Natural killer cell (primary cell): ENCODE data around the gene EGFR. TPM values are rescaled to one million over a fixed set of nuclear protein-coding genes. Genes with fewer than 3 reads are reported as not detected.
"Not testable (repeated sequence)": the region's sequence is repeated elsewhere in the genome, so short reads cannot be mapped to it uniquely, and the experiment has no call there.

ENCODE experiments used
- ATAC-seq, 3 donors: fragments of 150-1000 bp in 2 of 3; fragments of 200-7000 bp in 1 of 3; cut with Tn5 transposase; 1 replicate in 1 of 3; 2 replicates in 2 of 3; pipeline ENCODE4 v1.10.0; 2021; ENCODE audit warnings: mild to moderate bottlenecking in 2 of 3, moderate library complexity in 2 of 3
- DNase-seq, 2 donors: peaks; one replicate each; pipeline versions ENCODE4 v3.0.0 to v3.0.0-alpha.2; 2013 to 2021; ENCODE audit warnings: mixed read lengths in 1 of 2
- H3K27ac ChIP-seq: one replicate; pipeline ENCODE4 v1.5.1; 2013; ENCODE audit warnings: mild to moderate bottlenecking, low read length
- H3K27me3 ChIP-seq: one replicate; pipeline ENCODE4 v1.6.1; 2013; ENCODE audit warnings: low read length; ENCODE audit not compliant: control insufficient read depth, insufficient read depth
- H3K36me3 ChIP-seq: one replicate; pipeline ENCODE4 v1.6.1; 2013; ENCODE audit warnings: low read length; ENCODE audit not compliant: control insufficient read depth, insufficient read depth
- H3K4me1 ChIP-seq: one replicate; pipeline ENCODE4 v1.6.1; 2013; ENCODE audit warnings: low read length; ENCODE audit not compliant: control insufficient read depth, insufficient read depth
- H3K4me3 ChIP-seq: one replicate; pipeline ENCODE4 v1.5.1; 2013; ENCODE audit warnings: low read length
- H3K9me3 ChIP-seq: one replicate; pipeline ENCODE4 v1.6.1; 2013; ENCODE audit warnings: low read length; ENCODE audit not compliant: control insufficient read depth, insufficient read depth
- H3K27ac Mint-ChIP-seq, 2 donors: one replicate each; pipeline ENCODE4 v1.8.0; 2022; ENCODE audit warnings: mild to moderate bottlenecking in 2 of 2, mixed read lengths in 2 of 2, moderate library complexity in 1 of 2
- H3K27me3 Mint-ChIP-seq, 2 donors: one replicate each; pipeline ENCODE4 v1.8.0; 2022; ENCODE audit warnings: low read depth in 2 of 2, mixed read lengths in 2 of 2
- H3K36me3 Mint-ChIP-seq: one replicate; pipeline ENCODE4 v1.8.0; 2022; ENCODE audit warnings: mixed read lengths
- H3K4me1 Mint-ChIP-seq, 2 donors: one replicate each; pipeline ENCODE4 v1.8.0; 2022; ENCODE audit warnings: mixed read lengths in 2 of 2
- H3K4me3 Mint-ChIP-seq: one replicate; pipeline ENCODE4 v1.8.0; 2022; ENCODE audit warnings: mild to moderate bottlenecking, moderate library complexity, mixed read lengths
- H3K9me3 Mint-ChIP-seq, 2 donors: one replicate each; pipeline ENCODE4 v1.8.0; 2022; ENCODE audit warnings: mixed read lengths in 2 of 2
- WGBS: methylation state at CpG from one replicate; pipeline ENCODE4 v1.1.7; 2013; ENCODE audit warnings: missing lambda C conversion rate; ENCODE audit not compliant: insufficient coverage; 5-methylcytosine and 5-hydroxymethylcytosine counted together
- intact Hi-C: fragments of 100-400 bp; cut with micrococcal nuclease; formaldehyde crosslinking; loops from one replicate; pipeline ENCODE4 v1.14.2; 2022
- total RNA-seq, 4 donors: library from RNA; stranded (reverse); fragments of 120-200 nt in 1 of 4; gene quantifications; one replicate each; pipeline versions ENCODE4 v1.2.3 to v1.2.4, GENCODE V29; 2013 to 2022
- TF ChIP-seq, protein P1 (sequence below): fragments of 200-600 bp; IDR thresholded peaks from one replicate; pipeline ENCODE4 v1.8.0; 2022; ENCODE audit warnings: antibody characterized with exemption

EGFR gene
- total RNA-seq, 3 donors from 2014 or later (not counting 1 experiment from before 2014, with no cell fraction given): not detected

DNA sequence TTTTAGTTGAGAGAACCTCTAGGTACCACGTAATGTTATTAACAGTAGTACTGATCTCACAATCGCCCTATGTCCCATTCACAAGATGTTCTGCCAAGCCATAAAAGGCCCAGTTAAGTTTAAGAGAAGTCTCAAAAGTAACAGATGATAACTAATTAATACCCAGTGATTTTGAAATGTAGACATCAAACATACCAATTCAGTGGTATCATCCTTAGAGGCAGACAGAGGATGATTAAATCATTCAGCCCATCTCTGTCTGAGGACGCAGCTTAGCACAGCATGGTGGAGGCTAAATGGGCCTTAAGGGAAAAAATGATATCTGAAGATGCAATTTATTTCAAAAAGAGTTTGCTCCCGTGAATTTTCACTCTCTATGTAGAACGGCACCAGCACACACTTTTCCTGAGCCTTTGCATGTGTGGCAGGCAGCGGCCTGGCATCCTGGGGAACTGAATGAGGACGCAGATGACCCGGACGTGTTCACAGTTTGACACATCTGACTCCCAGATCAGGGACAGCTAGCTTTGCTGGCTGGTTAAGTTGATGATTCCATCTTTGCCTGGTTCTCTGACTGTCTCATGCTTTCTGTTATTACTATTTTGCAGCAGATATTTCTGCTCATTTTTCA, 13.4 kb downstream of the EGFR start:
- Histone ChIP-seq H3K9me3 (no peaks in the 10 kb centered on the region), H3K4me3 (no peak overlapping the region), H3K36me3 (no peaks in the 10 kb centered on the region), H3K4me1 (no peaks in the 10 kb centered on the region), H3K27me3 (no peaks in the 10 kb centered on the region), H3K27ac (no peak overlapping the region)
- no peak for ATAC-seq
- Mint-ChIP-seq H3K4me1 (no peaks in the 10 kb centered on the region), H3K9me3 (no peaks in the 10 kb centered on the region), H3K36me3 (no peaks in the 10 kb centered on the region), H3K27ac (no peak overlapping the region), H3K27me3 (peaks cover 0 to 3% of the 10 kb centered on the region in 2 donors), H3K4me3 (no peak overlapping the region)
- DNase-seq: no peak
- 86% methylated on average over 9 of the region's 9 CpGs for WGBS
- intact Hi-C loops: no loop called here
- TF ChIP-seq, protein P1, sequence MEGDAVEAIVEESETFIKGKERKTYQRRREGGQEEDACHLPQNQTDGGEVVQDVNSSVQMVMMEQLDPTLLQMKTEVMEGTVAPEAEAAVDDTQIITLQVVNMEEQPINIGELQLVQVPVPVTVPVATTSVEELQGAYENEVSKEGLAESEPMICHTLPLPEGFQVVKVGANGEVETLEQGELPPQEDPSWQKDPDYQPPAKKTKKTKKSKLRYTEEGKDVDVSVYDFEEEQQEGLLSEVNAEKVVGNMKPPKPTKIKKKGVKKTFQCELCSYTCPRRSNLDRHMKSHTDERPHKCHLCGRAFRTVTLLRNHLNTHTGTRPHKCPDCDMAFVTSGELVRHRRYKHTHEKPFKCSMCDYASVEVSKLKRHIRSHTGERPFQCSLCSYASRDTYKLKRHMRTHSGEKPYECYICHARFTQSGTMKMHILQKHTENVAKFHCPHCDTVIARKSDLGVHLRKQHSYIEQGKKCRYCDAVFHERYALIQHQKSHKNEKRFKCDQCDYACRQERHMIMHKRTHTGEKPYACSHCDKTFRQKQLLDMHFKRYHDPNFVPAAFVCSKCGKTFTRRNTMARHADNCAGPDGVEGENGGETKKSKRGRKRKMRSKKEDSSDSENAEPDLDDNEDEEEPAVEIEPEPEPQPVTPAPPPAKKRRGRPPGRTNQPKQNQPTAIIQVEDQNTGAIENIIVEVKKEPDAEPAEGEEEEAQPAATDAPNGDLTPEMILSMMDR: no peak

DNA sequence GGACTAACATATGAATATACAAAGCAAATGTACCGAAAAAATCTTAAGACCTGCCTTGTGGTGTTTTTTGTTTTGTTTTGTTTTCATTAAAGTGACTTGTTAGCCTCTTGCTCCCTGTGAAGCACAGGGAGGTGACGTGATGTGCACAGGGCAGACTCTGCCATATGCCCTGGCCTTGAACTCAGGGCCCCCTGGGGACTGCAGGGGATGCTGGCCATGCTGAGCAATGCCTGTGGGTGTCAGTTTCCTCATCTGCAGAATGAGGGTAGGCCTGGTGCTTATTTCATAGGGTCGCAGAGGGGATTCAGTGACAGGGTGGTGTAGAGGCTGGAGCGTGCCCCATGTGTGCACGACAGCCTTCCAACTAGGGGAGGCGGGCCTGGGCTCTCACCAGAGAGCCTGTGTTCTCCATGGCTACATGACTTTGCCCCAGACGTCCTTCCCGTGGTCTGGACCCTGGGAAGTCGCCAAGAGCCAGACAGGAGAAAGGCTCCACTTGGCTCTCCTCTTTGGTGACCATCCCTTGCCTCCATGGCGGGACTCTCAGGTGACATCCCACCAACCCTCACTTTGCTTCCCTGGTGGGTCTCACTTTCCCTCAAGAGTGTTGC, 14.5 kb downstream of the EGFR start:
- H3K27me3 Mint-ChIP-seq: peaks cover 0 to 6% of the 10 kb centered on the region in 2 donors
- H3K27ac ChIP-seq: no peak overlapping the region
- H3K36me3 Mint-ChIP-seq: no peaks in the 10 kb centered on the region
- TF ChIP-seq, protein P1: no peak
- no peak overlapping the region for H3K4me3 ChIP-seq
- 81% methylated on average over 10 of the region's 10 CpGs for WGBS
- no peak for DNase-seq
- H3K27ac Mint-ChIP-seq: no peak overlapping the region
- no peak for ATAC-seq
- no peaks in the 10 kb centered on the region for H3K9me3 ChIP-seq
- H3K9me3 Mint-ChIP-seq: no peaks in the 10 kb centered on the region
- no peaks in the 10 kb centered on the region for H3K36me3 ChIP-seq
- no peaks in the 10 kb centered on the region for H3K27me3 ChIP-seq
- no peak overlapping the region for H3K4me3 Mint-ChIP-seq
- H3K4me1 Mint-ChIP-seq: no peaks in the 10 kb centered on the region
- H3K4me1 ChIP-seq: no peaks in the 10 kb centered on the region
- intact Hi-C loops: no loop called here

DNA sequence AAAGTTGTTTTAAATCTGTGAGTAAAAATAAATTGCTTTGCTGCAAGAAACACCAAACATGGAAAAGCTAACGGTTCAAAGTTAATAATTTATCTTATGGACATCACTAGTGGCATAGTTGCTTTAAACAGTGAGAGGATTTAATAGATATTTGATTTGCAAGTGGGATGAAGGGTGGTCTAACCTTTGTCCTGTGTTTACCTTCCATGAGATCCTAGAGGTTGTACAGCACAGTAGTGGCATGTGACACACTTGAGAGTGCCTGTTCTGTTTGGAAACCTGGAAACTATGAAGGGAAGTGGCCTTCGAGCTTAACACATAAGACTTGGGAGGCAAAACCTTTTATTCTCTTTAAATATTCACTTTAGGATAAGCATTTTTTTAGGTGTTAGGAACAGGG, 16.0 kb downstream of the EGFR start:
- H3K9me3 ChIP-seq: no peaks in the 10 kb centered on the region
- Mint-ChIP-seq H3K4me1 (no peaks in the 10 kb centered on the region), H3K36me3 (no peaks in the 10 kb centered on the region), H3K27me3 (peaks cover 0 to 6% of the 10 kb centered on the region in 2 donors), H3K9me3 (no peaks in the 10 kb centered on the region), H3K27ac (no peak overlapping the region), H3K4me3 (no peak overlapping the region)
- H3K36me3 ChIP-seq: no peaks in the 10 kb centered on the region
- WGBS: 74% methylated on average over 2 of the region's 2 CpGs
- no peaks in the 10 kb centered on the region for H3K4me1 ChIP-seq
- H3K27ac ChIP-seq: no peak overlapping the region
- no peak for ATAC-seq
- H3K4me3 ChIP-seq: no peak overlapping the region
- intact Hi-C loops: no loop called here
- no peaks in the 10 kb centered on the region for H3K27me3 ChIP-seq
- TF ChIP-seq, protein P1: no peak
- no peak for DNase-seq

DNA sequence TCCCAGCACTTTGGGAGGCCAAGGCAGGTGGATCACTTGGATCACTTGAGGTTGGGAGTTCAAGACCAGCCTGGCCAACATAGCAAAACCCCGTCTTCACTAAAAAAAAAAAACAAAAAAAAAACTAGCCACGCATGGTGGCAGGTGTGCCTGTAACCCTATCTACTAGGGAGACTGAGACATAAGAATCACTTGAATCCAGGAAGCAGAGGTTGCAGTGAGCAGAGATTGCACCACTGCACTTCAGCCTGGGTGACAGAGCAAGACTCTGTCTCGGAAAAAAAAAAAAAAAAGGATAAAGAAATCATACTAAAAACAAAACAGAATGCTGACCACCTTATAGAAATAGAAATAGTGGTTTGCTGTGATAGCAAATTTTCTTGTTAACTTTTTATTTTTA, 16.6 kb downstream of the EGFR start:
- H3K36me3 Mint-ChIP-seq, H3K4me3 ChIP-seq, H3K27me3 ChIP-seq, H3K27ac Mint-ChIP-seq, ATAC-seq, DNase-seq, H3K9me3 Mint-ChIP-seq, H3K4me1 ChIP-seq, H3K9me3 ChIP-seq, H3K36me3 ChIP-seq, intact Hi-C loops, H3K27me3 Mint-ChIP-seq, H3K4me1 Mint-ChIP-seq, H3K27ac ChIP-seq, H3K4me3 Mint-ChIP-seq: not testable (repeated sequence)
- WGBS: 100% methylated on average over 1 of the region's 3 CpGs
